GM12878 (cell line): Measurements from ENCODE around the gene DPH7.

Experiments used
- CBFB ChIP-seq: IDR thresholded peaks from 2 replicates; pipeline ENCODE4 v1.6.1; 2016; ENCODE audit warnings: antibody characterized with exemption, low read depth
- CREB1 ChIP-seq: IDR thresholded peaks from 2 replicates; pipeline ENCODE4 v1.6.1; 2012; ENCODE audit warnings: low read depth, mild to moderate bottlenecking, inconsistent platforms
- CTCF ChIP-seq, 3 experiments: IDR thresholded peaks in 2 of 3; conservative IDR thresholded peaks in 1 of 3; 2 replicates each; pipeline ENCODE4 v1.5.1; 2011; ENCODE audit warnings: low read depth in 3 of 3, low read length in 3 of 3, mild to moderate bottlenecking in 3 of 3, control low read depth in 2 of 3, moderate library complexity in 2 of 3, inconsistent platforms in 1 of 3, mixed read lengths in 1 of 3; ENCODE audit not compliant: control insufficient read depth in 2 of 3, insufficient read depth in 1 of 3; ENCODE audit errors: extremely low read depth in 1 of 3
- HCFC1 ChIP-seq: fragments of 150-350 bp; IDR thresholded peaks from 2 replicates; pipeline ENCODE4 v1.6.1; 2014; ENCODE audit warnings: low read length
- JUND ChIP-seq: IDR thresholded peaks from 2 replicates; pipeline ENCODE4 v1.6.1; 2012; ENCODE audit warnings: low read depth, mild to moderate bottlenecking, low read length, improper control_type of control experiment, moderate library complexity
- PKNOX1 ChIP-seq: fragments of 450-650 bp; IDR thresholded peaks from 2 replicates; pipeline ENCODE4 v1.6.1; 2016; ENCODE audit warnings: mild to moderate bottlenecking
- POLR2A ChIP-seq: IDR thresholded peaks from 2 replicates; pipeline ENCODE4 v1.6.1; 2011; ENCODE audit warnings: low read depth, mild to moderate bottlenecking, low read length
- RBBP5 ChIP-seq: fragments of 200-600 bp; sonication (generic); conservative IDR thresholded peaks from 2 replicates; pipeline ENCODE4 v1.6.1; 2016
- SMAD1 ChIP-seq: fragments of 450-650 bp; IDR thresholded peaks from 2 replicates; pipeline ENCODE4 v1.6.1; 2018; ENCODE audit warnings: mild to moderate bottlenecking, low read depth; ENCODE audit not compliant: partially characterized antibody
- YY1 ChIP-seq: IDR thresholded peaks from 2 replicates; pipeline ENCODE4 v1.6.1; 2011; ENCODE audit warnings: low read depth, mild to moderate bottlenecking, low read length

GRCh38 chr9:137520614-137521404 lies 57.9 kb downstream of the DPH7 start:
- TF ChIP-seq POLR2A (no peak), RBBP5 (no peak), CTCF (IDR thresholded peaks at IDR 0.05 in 2 of 3, conservative IDR thresholded peaks at IDR 0.05 in 1 of 3; ENCODE audit: control insufficient read depth in 2 of 3, extremely low read depth in 1 of 3, insufficient read depth in 1 of 3, low read depth in 3 of 3, low read length in 3 of 3) (no peak), YY1 (no peak), CBFB (no peak), JUND (no peak), PKNOX1 (no peak), SMAD1 (no peak), CREB1 (no peak), HCFC1 (no peak)
